Fibroblast of skin of right quadriceps (primary cell): Measurements from ENCODE around the gene MOGAT1.
"Not testable (repeated sequence)": the region's sequence is repeated elsewhere in the genome, so short reads cannot be mapped to it uniquely, and the experiment has no call there.

Experiments
- DNase-seq: peaks from one replicate; pipeline ENCODE4 v3.0.0-alpha.2; 2013

Gene MOGAT1

DNA sequence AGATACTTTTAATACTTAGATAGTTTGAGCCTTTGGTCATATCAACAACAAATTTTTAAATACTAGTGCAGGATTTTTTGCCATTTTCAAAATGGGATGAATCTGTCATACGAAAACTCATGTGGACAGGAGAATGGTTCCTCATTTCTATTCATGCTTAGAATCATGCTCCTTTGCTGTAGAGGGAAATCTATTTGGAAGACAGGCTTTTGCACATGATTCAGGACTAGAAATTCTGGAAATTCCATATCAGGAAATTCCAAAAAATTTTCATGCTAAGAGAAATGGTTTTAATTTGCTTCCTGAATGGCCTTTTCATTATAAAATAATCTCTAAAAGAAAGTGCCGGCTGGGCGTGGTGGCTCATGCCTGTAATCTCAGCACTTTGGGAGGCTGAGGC lies 39.3 kb downstream of the MOGAT1 start:
- no peak for DNase-seq

DNA sequence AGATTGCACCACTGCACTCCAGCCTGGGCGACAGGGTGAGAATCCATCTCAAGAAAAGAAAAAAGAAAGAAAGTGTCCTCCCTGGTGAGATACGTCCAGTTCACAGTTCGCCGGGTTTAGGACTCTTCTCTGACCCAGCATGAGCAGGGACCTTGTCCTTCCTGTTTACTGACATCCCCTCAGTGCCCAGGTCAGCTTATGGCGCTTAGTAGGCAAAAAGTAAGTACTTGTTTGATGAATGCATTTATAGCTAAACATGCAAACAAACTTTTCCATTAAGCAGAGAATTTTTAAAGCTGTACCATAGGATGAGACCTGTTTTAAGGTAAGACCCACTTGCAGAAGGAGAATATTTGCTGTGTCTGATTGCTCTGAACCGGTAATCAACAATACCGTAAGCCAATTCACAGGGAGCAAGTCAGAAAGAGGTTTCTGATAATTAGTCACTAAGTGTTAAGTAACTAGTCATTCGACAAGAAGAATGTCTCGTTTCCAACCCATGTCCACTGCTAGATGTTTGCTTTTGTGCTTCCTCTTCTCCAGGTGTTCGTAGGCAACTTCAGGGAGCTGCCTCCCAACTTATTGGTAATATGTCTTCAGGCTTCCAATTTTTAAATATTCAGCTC lies 40.0 kb downstream of the MOGAT1 start:
- no peak for DNase-seq

GRCh38 chr2:222713002-222713401 lies 41.5 kb downstream of the MOGAT1 start:
- DNase-seq = no peak

- DNase-seq = no peak
These were observed 43.1 kb downstream of the MOGAT1 start for GRCh38 chr2:222714361-222715241.

DNA sequence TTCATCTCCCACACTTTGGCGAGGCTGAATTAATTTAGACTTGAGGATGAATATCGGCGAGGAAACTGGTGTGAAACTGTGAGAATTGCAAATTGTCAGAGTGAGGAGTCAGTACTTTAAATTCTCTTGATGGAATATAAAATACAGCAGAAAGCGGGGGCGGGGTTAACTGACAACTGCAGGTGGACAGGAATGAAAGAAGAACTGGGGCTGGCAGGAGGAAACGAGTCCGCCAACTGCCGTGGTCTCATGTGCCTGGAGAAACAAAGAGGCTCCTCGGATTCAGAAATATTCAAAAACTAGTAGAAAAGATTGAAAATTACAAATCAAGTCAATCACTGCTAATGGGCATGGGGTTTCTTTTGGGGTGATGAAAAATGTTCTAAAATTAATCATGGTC lies 44.3 kb downstream of the MOGAT1 start:
- no peak for DNase-seq

GRCh38 chr2:222719787-222720186 lies 48.3 kb downstream of the MOGAT1 start:
- DNase-seq = not testable (repeated sequence)

DNA sequence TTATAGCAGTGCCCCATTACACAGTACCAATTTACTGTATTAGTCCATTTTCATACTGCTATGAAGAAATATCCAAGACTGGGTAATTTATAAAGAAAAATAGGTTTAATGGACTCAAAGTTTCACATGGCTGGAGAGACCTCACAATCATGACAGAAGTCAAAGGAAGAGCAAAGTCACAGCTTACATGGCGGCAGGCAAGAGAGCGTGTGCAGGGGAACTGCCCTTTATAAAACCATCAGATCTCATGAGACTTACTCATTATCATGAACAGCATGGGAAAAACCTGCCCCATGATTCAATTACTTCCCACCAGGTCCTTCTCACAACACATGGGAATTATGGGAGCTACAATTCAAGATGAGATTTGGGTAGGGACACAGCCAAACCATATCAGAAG lies 50.1 kb downstream of the MOGAT1 start:
- not testable (repeated sequence) for DNase-seq

DNA sequence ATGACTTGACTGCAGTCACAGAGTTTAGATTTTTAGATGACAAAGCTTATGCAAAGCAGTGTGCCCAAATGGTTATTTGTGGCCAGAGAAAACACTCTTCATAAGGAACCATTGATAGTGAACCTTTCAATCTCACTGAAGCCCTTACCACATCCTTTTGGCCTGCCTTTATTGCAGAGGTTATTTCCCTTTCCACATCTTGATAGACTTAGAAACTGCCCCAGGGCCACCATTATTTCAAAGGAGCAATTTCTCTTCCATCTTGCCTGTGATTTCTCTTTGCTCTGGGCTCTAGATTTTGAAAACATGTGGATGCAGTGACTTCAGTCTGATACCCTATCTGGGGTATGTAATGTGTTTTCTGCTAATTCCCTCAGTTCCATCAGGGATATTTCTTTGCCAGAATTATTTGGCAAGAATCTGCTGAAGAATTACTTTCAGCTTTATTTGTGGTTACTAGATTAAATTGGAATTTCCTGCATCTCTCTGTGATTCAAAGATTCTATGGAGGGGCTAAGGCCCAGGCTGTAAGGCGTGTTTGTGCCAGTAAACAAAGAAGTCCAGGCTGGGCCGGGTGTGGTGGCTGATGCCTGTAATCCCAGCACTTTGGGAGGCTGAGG lies 51.0 kb downstream of the MOGAT1 start:
- peak; percentile 89 for DNase-seq

DNA sequence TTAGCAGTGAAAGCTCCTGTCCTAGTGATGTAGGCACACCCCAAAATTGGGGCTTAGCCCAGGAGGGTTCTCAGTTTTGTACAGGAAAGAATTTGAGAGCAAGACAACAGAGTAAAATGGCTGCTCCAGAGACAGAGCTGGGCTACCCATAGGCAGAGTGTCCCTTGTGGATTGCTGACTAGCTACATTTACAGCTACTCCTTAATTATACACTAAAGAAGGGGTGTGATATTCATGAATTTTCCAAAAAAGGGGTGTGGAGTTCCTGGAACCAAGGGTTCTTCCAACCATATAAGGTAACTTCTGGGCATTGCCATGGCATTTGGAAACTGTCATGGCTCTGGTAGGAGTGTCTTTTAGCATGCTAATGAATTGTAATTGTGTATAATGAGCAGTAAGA lies 52.8 kb downstream of the MOGAT1 start:
- no peak for DNase-seq

GRCh38 chr2:222728621-222729020 lies 57.2 kb downstream of the MOGAT1 start:
- no peak for DNase-seq

DNA sequence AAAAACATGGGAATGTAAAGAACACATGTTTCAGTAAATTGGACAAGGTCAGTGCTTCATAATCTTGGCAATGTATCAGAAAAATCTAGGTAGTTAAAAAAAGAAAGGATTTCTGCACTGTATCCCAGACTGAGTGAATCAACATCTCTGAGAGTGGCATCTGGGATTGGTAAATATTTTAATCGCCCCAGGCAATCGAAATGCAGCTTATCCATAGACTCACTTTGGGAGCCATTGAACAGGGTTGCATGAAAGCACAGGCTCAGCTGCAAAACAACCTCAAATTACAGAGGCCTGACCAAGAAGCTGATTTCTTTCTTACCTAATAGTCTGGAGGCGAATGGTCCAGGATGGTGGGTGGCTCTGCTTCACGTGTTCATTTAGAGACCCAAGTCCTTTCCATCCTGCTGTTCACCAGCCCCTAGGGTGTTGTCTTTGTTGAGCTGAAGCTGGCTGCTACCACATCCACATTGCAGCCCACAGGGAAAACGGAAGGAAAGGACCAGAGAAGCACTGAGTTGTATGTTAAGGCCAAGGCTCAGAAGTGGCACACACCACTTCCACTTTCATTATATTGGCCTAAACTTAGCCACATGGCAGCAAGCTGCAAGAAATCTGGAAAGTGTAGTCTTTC lies 59.0 kb downstream of the MOGAT1 start:
- DNase-seq = peak; percentile 26

- DNase-seq = no peak
These were observed 59.8 kb downstream of the MOGAT1 start for GRCh38 chr2:222731201-222731621.

DNA sequence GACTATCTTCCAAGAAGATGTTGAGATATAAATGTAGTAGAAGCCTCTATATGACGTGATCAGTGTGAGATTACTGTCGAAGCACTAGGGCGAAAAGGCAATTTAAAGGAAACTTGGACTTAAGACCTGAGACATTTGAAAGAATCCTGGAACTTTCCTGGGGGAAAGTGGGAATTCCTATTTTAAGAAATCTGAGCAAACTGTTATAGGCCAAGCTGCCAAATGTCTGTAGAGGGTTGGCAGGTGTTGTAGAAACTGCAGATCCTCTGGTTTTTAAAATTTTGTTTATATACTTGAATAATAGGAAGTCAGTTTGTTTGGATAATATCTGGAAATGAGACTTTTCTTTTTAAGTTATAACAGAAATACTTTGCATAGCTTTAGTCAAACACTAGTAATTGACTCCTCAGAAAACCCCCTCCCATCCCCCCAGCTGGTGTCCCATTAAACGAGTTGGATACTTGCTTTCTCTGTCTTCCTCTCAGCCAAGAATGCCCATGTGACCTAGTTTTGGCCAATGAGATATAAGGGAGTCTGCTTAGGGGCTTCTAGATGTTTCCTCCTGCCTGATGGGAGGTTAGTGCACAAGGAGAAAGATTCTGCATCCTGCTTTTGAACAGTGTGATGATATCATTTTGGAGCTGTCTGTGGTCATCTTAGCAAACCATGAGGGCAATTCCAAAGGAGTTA lies 61.2 kb downstream of the MOGAT1 start:
- DNase-seq = no peak

DNA sequence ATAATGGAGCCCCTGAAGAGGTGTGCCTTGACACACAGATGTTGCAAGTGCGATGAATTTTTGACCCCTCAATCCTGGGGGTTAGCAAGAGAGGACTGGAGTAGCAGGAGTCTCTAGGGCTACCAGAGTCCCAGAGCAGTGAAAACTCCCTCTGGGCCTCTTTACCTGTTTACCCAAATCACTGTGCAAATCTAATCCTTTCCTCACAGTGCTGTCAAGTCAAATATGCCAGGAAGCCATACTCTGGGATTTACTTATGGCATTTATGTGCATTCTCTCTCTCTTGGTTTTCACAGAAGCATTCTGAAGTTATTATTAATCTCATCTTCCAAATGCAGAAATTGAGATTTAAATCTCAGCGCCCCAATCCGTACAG lies 62.0 kb downstream of the MOGAT1 start:
- no peak for DNase-seq

- no peak for DNase-seq
These were observed 62.6 kb downstream of the MOGAT1 start for GRCh38 chr2:222733846-222734702.

DNA sequence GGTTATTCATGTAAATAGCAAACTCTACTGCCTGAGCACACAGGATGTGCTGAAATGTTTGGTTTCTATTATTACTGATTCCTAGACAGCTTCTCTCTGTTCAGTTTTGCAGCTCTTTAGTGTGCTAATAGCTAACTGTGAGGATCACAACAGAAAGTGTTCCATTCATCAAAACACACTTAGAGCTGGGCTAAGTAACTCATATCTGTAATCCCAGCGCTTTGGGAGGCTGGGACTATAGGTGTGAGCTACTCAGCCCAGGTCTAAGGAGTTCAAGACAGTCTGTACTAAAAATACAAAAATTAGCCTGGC lies 63.2 kb downstream of the MOGAT1 start:
- no peak for DNase-seq

- peak; percentile 67 for DNase-seq
These were observed 64.8 kb downstream of the MOGAT1 start for GRCh38 chr2:222736301-222736700.

GRCh38 chr2:222736924-222737323 lies 65.5 kb downstream of the MOGAT1 start:
- no peak for DNase-seq

GRCh38 chr2:222738312-222738711 lies 66.9 kb downstream of the MOGAT1 start:
- no peak for DNase-seq

DNA sequence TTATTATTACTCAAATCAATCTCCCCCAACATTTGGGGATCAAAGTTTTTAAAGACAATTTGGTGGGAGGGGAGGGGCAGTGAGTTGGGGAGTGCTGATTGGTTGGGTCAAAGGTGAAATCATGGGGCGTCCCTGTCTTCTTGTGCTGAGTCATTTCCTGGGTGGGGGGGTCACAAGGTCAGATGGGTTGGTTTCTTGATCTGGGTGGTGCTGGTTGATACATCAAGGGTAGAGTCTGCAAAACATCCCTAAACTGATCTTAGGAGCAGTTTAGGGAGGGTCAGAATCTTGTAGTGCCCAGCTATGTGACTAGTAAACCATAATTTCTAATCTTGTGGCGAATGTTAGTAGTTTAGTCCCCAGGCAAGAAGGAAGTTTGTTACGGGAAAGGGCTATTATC lies 67.4 kb downstream of the MOGAT1 start:
- DNase-seq = no peak

- DNase-seq = no peak
These were observed 68.5 kb downstream of the MOGAT1 start for GRCh38 chr2:222739939-222740338.

DNA sequence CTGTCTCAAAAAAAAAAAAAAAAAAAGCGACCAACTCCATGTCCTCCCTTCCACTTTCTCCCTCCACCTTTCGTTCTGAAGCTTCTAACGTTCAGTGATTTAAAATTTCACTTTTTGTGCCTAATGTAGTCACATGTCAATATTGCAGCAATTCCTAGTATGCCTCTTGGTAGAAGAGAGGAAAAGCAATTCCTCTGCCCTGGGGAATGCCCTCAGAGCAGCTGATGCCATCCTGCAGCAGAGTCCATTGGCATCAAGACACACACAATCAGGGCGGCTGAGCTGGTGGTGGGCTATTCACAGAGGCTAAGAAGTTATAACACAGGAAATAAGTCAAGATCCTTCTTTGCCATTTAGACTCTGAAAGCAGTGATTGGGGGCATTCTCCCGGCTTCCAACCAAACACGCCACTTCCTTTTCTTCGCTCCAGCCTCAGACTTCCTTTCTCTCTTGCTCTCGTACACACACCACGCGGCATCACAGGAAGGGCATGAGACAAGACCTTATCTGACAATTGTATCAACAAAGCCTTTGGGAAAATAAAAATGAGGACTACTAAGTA lies 71.9 kb downstream of the MOGAT1 start:
- DNase-seq = no peak
